IPS-NIHi11 (cell line): ENCODE measurements around the gene SMU1.
"Not testable (repeated sequence)": the region's sequence is repeated elsewhere in the genome, so short reads cannot be mapped to it uniquely, and the experiment has no call there.

Experiments
- DNase-seq: peaks from one replicate; pipeline ENCODE4 v3.0.0; 2012; ENCODE audit warnings: mixed read lengths, low spot score

The SMU1 gene

GRCh38 chr9:33013962-33014664, 62.4 kb downstream of the SMU1 start:
- no peak for DNase-seq

- DNase-seq, result no peak
Observed at GRCh38 chr9:33012328-33013069, 64.0 kb downstream of the SMU1 start.

GRCh38 chr9:33011831-33012230, 64.6 kb downstream of the SMU1 start:
- DNase-seq, result no peak

GRCh38 chr9:33007755-33008154, 68.7 kb downstream of the SMU1 start:
- DNase-seq, result no peak

GRCh38 chr9:33005335-33005734, 71.1 kb downstream of the SMU1 start:
- DNase-seq, result not testable (repeated sequence)

- DNase-seq, result not testable (repeated sequence)
Observed at GRCh38 chr9:33000682-33001055, 75.8 kb downstream of the SMU1 start.

GRCh38 chr9:32992595-32993238, 83.8 kb downstream of the SMU1 start:
- no peak for DNase-seq

GRCh38 chr9:32991897-32992594, 84.4 kb downstream of the SMU1 start:
- DNase-seq, result no peak
